CD4-positive, alpha-beta T cell treated with Interleukin-21 for 1 hour (primary cell): ENCODE measurements around the gene TMEM39B.
"Not testable (repeated sequence)": the region's sequence is repeated elsewhere in the genome, so short reads cannot be mapped to it uniquely, and the experiment has no call there.

Experiments used
- DNase-seq: peaks from one replicate; pipeline ENCODE4 v3.0.0-alpha.2; 2020

The TMEM39B gene

GRCh38 chr1:32113436-32113835, 40.7 kb downstream of the TMEM39B start:
- not testable (repeated sequence) for DNase-seq

DNA sequence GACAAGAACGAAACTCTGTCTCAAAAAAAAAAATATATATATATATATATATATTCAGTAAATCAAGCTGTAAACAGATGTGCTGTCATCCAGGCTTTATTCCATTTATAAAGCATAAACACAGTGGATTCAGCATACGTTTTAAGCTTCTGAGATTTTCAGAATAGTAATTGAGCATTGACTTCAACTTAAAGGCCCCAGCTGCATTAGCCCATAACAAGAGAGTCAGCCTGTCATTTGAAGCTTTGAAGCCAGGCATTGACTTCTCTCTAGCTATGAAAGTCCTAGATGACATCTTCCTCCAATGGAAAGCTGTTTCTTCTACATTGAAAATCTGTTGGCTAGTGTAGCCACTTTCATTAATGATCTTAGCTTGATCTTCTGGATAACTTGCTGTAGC, 41.7 kb downstream of the TMEM39B start:
- no peak for DNase-seq

GRCh38 chr1:32115496-32115895, 42.8 kb downstream of the TMEM39B start:
- DNase-seq, result no peak

DNA sequence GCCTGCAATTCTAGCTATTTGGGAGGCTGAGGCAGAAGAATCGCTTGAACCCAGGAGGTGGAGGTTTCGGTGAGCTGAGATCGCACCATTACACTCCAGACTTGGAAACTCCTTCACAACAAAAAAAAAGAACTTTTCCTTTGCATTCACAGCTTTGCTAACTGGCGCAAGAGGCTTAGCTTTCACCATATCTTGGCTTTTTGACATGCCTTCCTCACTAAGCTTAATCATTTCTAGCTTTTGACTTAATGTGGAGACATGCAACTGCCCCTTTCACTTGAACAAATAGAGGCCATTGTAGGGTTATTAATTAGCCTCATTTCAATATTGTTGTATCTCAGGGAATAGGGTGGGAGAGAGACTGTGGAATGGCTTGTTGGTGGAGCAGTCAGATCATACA, 43.8 kb downstream of the TMEM39B start:
- DNase-seq, result no peak

GRCh38 chr1:32122151-32122550, 49.4 kb downstream of the TMEM39B start:
- no peak for DNase-seq

DNA sequence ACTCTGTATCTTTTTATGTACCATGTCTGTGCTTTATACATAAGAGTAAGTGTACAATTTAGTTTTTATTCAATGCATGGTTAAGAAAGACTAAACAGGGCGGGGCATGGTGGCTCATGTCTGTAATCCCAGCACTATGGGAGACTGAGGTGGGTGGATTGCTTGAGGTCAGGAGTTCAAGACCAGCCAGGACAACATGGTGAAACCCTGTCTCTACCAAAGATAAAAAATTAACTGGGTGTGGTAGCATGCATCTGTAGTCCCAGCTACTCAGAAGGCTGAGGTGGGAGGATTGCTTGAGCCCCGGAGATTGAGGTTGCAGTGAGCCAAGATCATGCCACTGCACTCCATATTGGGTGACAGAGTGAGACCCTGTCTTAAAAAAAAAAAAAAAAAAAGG, 50.6 kb downstream of the TMEM39B start:
- not testable (repeated sequence) for DNase-seq

DNA sequence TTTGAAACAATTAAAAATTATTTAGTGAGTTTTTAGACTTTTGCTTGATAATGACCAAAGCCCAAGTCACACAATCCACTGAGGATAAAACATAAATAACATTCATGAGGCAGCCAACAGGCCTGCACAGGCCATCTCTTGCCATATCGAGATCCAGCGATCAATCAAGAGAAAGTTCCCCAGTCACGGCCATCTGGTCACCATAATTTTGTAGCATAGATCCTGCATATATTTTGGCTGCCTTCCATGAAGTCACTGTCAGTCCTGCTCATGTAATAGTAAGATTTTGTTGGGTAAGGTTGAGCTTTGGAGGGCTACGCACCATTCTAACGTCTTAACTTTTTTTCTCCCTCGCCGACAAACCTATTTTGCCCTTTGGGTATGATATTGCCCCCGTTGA, 52.6 kb downstream of the TMEM39B start:
- no peak for DNase-seq

GRCh38 chr1:32126770-32127169, 54.0 kb downstream of the TMEM39B start:
- no peak for DNase-seq

DNA sequence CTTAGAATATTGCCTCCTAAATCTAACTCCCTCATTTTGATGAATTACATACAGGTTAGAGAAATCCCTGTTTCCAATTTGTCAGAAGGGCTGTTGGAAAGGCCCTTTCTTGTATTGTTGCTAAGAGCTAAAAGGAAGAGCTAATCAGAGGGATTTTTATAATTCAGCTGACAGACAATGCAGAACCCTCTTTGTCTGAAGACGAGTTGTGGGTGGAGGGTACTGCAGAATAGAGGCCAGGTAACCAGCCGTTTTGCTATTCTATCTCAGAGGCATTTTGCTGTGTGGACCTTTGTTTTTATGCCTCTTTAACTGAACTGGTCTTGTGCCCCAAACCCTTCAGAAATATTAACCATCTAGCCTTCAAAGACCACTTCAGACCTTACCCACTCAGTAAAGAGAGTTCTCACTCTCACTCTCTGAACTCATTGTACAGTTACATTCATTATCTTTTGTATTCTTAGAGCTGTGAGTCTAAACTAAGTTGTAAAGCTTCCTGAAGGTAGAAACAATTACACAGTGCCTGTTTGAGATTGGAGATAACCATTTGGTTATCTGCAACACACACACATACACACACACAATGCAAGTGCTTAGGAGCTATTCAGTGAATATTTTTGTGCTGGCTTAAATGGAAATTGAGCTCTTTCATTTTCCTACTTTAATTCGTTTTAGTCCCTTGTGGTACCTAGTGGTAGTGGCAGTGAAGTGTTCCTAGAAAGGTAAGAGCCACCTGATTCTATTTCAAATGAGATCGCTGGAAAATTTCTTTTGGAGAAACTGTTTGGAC, 54.9 kb downstream of the TMEM39B start:
- no peak for DNase-seq

DNA sequence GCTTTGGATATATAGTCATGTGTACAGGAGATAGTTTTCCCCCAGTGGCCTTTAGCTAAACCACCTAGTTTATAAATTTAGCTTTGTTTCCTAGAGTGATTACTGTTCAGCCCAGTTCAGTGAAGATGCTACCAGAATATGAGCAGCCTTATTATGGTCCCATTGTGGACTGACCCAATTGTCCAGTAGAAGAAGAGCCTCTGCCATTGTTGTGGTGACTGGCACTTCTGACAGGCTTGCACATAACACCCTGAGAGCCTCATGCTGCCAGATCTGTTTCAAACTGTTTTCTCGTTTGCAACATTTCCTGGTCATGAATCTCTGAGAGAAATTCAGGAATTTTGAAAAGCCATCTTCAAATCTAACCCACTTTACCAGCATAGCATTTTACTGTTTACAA, 55.7 kb downstream of the TMEM39B start:
- no peak for DNase-seq

DNA sequence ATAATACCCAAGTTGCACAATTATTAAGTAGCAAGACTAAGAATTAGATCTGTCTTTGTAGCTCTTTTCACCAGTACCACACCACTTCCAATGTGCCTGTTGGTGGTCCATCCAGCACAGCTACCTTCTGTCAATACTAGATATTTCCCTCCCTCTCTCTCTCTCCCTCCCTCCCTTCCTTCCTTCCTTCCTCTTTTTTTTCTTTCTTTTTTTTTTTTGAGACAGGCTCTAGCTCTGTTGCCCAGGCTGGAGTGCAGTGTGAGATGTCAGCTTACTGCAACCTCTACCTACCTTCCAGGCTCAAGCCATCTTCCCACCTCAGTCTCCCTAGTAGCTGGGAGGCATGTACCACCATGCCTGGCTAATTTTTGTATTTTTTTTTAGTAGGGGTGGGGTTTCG, 56.2 kb downstream of the TMEM39B start:
- no peak for DNase-seq

GRCh38 chr1:32133950-32134280, 61.2 kb downstream of the TMEM39B start:
- not testable (repeated sequence) for DNase-seq

- no peak for DNase-seq
Observed at GRCh38 chr1:32137111-32137510, 64.4 kb downstream of the TMEM39B start.

DNA sequence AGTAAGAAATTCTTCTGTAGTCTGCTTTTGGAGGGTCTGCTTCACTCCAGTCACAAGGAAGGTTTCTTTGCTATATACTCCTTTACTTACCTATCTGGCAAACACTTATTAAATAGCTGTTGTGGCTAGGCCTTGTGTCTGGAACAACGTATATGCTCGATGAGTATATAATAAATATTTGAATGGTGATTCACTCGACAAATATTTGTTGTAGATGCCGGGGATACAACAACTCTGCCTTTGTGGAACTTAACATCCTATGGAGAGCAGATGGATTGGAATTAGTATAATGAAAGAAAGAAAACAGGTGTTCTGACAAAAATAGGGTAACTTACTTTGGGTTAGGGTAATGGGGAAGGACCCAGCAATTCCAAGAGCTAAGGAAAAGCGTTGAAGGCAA, 66.2 kb downstream of the TMEM39B start:
- DNase-seq, result no peak

- DNase-seq, result no peak
Observed at GRCh38 chr1:32142446-32143301, 69.9 kb downstream of the TMEM39B start.

- not testable (repeated sequence) for DNase-seq
Observed at GRCh38 chr1:32143302-32143695, 70.6 kb downstream of the TMEM39B start.

DNA sequence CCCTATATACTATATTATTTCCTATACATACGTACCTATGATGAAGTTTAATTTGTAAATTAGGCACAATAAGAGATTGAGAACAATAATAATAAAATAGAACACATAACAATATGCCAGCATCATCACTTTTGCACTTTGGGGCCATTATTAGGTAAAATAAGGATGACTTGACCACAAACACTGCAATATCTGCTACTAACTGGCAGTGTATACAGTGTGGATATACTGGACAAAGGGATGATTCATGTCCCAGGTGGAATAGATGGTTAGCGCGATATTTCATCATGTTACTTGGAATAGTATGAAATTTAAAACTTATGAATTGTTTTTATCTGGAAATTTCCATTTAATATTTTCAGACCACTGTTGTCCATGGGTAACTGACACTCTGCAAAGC, 71.3 kb downstream of the TMEM39B start:
- no peak for DNase-seq

- not testable (repeated sequence) for DNase-seq
Observed at GRCh38 chr1:32147799-32148198, 75.1 kb downstream of the TMEM39B start.

- DNase-seq, result no peak
Observed at GRCh38 chr1:32150847-32151246, 78.1 kb downstream of the TMEM39B start.

GRCh38 chr1:32151319-32151787, 78.6 kb downstream of the TMEM39B start:
- no peak for DNase-seq
